ENCODE results near the gene ATAD2B.

- TF ChIP-seq, protein P1, sequence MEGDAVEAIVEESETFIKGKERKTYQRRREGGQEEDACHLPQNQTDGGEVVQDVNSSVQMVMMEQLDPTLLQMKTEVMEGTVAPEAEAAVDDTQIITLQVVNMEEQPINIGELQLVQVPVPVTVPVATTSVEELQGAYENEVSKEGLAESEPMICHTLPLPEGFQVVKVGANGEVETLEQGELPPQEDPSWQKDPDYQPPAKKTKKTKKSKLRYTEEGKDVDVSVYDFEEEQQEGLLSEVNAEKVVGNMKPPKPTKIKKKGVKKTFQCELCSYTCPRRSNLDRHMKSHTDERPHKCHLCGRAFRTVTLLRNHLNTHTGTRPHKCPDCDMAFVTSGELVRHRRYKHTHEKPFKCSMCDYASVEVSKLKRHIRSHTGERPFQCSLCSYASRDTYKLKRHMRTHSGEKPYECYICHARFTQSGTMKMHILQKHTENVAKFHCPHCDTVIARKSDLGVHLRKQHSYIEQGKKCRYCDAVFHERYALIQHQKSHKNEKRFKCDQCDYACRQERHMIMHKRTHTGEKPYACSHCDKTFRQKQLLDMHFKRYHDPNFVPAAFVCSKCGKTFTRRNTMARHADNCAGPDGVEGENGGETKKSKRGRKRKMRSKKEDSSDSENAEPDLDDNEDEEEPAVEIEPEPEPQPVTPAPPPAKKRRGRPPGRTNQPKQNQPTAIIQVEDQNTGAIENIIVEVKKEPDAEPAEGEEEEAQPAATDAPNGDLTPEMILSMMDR (IDR thresholded peaks at IDR 0.05) = no peak
- no peak for TF ChIP-seq POLR2A (IDR thresholded peaks at IDR 0.05)
These were observed 214.8 kb downstream of the ATAD2B start for GRCh38 chr2:23711979-23712755.
